Measurements from ENCODE around the gene GALNT9.
"Not testable (repeated sequence)": the region's sequence is repeated elsewhere in the genome, so short reads cannot be mapped to it uniquely, and the experiment has no call there.

The GALNT9 gene

DNA sequence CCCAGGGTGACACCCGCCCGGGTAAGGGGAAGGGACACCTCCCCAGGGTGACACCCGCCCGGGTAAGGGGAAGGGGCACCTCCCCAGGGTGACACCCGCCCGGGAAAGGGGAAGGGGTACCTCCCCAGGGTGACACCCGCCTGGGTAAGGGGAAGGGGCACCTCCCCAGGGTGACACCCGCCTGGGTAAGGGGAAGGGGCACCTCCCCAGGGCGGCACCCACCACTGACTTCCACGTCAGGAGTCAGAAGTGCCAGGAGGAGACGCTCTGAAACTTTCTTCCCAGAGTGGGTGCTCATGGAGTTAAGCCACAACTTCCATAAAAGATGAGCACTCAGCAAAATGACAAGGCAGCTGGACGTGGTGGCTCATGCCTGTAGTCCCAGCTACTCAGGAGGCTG, 109.6 kb downstream of the GALNT9 start:
- H3K36me3 ChIP-seq (ENCODE audit: control insufficient read depth in 1 of 2, insufficient read depth in 2 of 2, low read length in 2 of 2); H3K9ac ChIP-seq (ENCODE audit: low read depth in 1 of 2, low read length in 2 of 2); H3K4me1 ChIP-seq (ENCODE audit: control insufficient read depth in 1 of 2, insufficient read depth in 2 of 2, low read length in 2 of 2); H3K27me3 ChIP-seq (ENCODE audit: control insufficient read depth in 1 of 2, insufficient read depth in 2 of 2, low read length in 2 of 2); H3K4me3 ChIP-seq (ENCODE audit: low read depth in 1 of 2, low read length in 2 of 2); H3K27ac ChIP-seq (ENCODE audit: low read depth, low read length); H3K9me3 ChIP-seq (ENCODE audit: control insufficient read depth in 1 of 2, low read length in 2 of 2): not testable (repeated sequence)

DNA sequence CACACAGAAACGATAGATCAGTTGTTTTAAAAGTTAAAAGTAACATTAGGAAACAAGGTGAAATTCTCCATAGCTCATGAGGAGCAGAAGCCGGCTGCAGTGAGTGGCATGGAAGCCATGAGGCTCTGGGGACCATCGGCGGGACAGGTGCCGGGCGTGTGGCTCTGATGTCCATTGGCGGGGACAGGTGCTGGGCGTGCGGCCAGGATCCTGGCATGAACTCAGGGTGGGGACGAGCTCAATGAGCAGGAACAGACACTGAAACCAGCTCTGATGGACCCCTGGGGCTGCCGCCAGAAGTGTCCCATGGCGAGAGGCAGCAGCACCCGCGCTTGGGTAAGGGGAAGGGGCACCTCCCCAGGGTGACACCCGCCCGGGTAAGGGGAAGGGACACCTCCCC, 110.1 kb downstream of the GALNT9 start:
- H3K36me3 ChIP-seq (ENCODE audit: control insufficient read depth in 1 of 2, insufficient read depth in 2 of 2, low read length in 2 of 2), result no peaks in the 10 kb centered on the region
- peaks cover 0 to 5% of the 10 kb centered on the region in 2 donors for H3K27me3 ChIP-seq (ENCODE audit: control insufficient read depth in 1 of 2, insufficient read depth in 2 of 2, low read length in 2 of 2)
- H3K27ac ChIP-seq (ENCODE audit: low read depth, low read length), result no peak overlapping the region
- no peaks in the 10 kb centered on the region for H3K4me1 ChIP-seq (ENCODE audit: control insufficient read depth in 1 of 2, insufficient read depth in 2 of 2, low read length in 2 of 2)
- H3K9me3 ChIP-seq (ENCODE audit: control insufficient read depth in 1 of 2, low read length in 2 of 2), result no peaks in the 10 kb centered on the region
- no peak overlapping the region for H3K4me3 ChIP-seq (ENCODE audit: low read depth in 1 of 2, low read length in 2 of 2)
- H3K9ac ChIP-seq (ENCODE audit: low read depth in 1 of 2, low read length in 2 of 2), result no peak overlapping the region

DNA sequence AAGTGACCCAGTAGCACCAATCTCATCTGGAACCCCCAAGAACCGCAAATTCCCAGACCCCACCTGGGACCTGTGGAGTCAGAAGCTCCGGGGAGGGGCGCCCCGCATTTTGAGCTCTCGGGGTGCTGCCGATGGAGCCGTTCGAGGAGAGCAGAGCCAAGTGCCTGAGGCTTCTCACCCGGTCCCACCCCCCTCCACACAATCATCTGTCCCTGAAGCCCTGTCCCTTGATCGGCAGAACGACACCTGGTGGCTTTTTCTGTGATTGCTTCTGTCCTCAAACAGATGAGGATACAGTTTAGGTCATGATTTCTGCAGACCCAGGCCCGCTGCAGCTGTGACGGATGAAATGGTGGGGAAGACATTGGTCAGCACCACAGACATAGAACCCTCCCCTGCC, 110.5 kb downstream of the GALNT9 start:
- H3K9ac ChIP-seq (ENCODE audit: low read depth in 1 of 2, low read length in 2 of 2), result no peak overlapping the region
- H3K4me1 ChIP-seq (ENCODE audit: control insufficient read depth in 1 of 2, insufficient read depth in 2 of 2, low read length in 2 of 2), result no peaks in the 10 kb centered on the region
- H3K4me3 ChIP-seq (ENCODE audit: low read depth in 1 of 2, low read length in 2 of 2), result no peak overlapping the region
- peaks cover 0 to 5% of the 10 kb centered on the region in 2 donors for H3K27me3 ChIP-seq (ENCODE audit: control insufficient read depth in 1 of 2, insufficient read depth in 2 of 2, low read length in 2 of 2)
- H3K27ac ChIP-seq (ENCODE audit: low read depth, low read length), result no peak overlapping the region
- H3K9me3 ChIP-seq (ENCODE audit: control insufficient read depth in 1 of 2, low read length in 2 of 2), result no peaks in the 10 kb centered on the region
- no peaks in the 10 kb centered on the region for H3K36me3 ChIP-seq (ENCODE audit: control insufficient read depth in 1 of 2, insufficient read depth in 2 of 2, low read length in 2 of 2)

DNA sequence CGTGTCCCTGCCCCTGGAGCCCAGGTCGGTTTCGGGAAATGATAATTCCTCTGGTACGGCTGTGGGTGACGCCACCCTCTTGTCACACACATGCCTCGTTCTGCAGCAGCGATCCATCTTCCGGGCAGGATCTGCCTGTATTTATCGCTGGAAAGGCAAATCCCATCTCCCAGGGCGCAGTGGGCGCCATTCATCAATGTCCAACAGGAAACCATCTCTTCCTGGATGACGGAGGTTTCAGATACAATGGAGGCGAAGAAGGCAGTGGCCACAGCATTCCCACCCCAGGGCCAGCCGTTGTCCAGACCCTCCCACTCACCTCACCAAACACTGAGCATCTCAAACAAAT, 110.9 kb downstream of the GALNT9 start:
- H3K9ac ChIP-seq (ENCODE audit: low read depth in 1 of 2, low read length in 2 of 2), result no peak overlapping the region

DNA sequence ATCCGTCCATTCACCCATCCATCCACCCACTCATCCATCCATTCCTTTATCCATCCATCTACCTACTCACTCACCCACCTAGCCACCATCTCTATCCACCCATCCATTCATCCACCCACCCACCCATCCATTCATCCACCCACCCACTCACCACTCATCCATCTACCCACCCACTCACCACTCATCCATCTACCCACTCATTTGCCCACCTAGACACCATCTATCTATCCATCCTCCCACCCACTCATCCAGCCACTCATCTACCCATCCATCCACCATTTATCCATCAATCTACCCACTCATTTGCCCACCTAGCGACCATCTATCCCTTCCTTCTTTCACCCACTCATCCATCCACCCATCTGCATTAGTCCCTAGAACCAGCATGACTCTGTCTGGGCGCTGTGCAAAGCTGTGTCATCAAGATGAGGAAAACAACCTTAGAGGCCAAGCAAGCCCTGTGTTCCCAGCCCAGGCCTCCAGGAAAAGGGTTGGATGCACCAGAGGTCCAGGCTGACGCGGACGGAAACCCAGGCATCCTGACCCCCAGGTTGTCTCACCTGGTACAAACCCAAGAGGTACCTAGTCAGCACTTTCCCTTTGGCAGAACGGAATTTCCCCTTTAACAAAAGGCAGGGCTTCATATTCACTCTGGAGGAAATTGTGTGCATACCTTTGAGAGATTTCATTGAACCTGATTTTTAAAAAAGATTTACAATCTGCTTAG, 111.4 kb downstream of the GALNT9 start:
- H3K27ac ChIP-seq (ENCODE audit: low read depth, low read length), result no peak overlapping the region
- H3K36me3 ChIP-seq (ENCODE audit: control insufficient read depth in 1 of 2, insufficient read depth in 2 of 2, low read length in 2 of 2), result no peaks in the 10 kb centered on the region
- H3K4me1 ChIP-seq (ENCODE audit: control insufficient read depth in 1 of 2, insufficient read depth in 2 of 2, low read length in 2 of 2), result no peaks in the 10 kb centered on the region
- H3K4me3 ChIP-seq (ENCODE audit: low read depth in 1 of 2, low read length in 2 of 2), result no peak overlapping the region
- H3K27me3 ChIP-seq (ENCODE audit: control insufficient read depth in 1 of 2, insufficient read depth in 2 of 2, low read length in 2 of 2), result peaks cover 0 to 5% of the 10 kb centered on the region in 2 donors
- H3K9ac ChIP-seq (ENCODE audit: low read depth in 1 of 2, low read length in 2 of 2), result no peak overlapping the region
- H3K9me3 ChIP-seq (ENCODE audit: control insufficient read depth in 1 of 2, low read length in 2 of 2), result no peaks in the 10 kb centered on the region

More for the DNA sequence above, 110.9 kb downstream of the GALNT9 start:
- no peak overlapping the region for H3K27ac ChIP-seq (ENCODE audit: low read depth, low read length)
- H3K27me3 ChIP-seq (ENCODE audit: control insufficient read depth in 1 of 2, insufficient read depth in 2 of 2, low read length in 2 of 2), result peaks cover 0 to 5% of the 10 kb centered on the region in 2 donors
- H3K4me3 ChIP-seq (ENCODE audit: low read depth in 1 of 2, low read length in 2 of 2), result no peak overlapping the region
- no peaks in the 10 kb centered on the region for H3K4me1 ChIP-seq (ENCODE audit: control insufficient read depth in 1 of 2, insufficient read depth in 2 of 2, low read length in 2 of 2)
- no peaks in the 10 kb centered on the region for H3K36me3 ChIP-seq (ENCODE audit: control insufficient read depth in 1 of 2, insufficient read depth in 2 of 2, low read length in 2 of 2)
- H3K9me3 ChIP-seq (ENCODE audit: control insufficient read depth in 1 of 2, low read length in 2 of 2), result no peaks in the 10 kb centered on the region

DNA sequence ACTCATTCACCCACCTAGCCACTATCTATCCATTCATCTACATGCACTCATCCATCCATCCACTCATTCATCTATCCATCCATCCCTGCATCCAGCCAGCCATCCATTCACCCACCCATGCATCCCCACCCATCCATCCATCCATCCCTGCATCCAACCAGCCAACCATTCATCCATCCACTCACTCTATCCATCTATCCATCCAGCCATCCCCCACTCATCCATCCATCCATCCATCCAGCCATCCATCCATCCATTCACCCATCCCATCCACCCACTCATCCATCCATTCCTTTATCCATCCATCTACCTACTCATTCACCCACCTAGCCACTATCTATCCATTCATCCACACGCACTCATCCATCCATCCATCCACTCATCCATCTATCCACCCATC, 112.0 kb downstream of the GALNT9 start:
- H3K36me3 ChIP-seq (ENCODE audit: control insufficient read depth in 1 of 2, insufficient read depth in 2 of 2, low read length in 2 of 2), result no peaks in the 10 kb centered on the region
- no peak overlapping the region for H3K9ac ChIP-seq (ENCODE audit: low read depth in 1 of 2, low read length in 2 of 2)
- H3K27me3 ChIP-seq (ENCODE audit: control insufficient read depth in 1 of 2, insufficient read depth in 2 of 2, low read length in 2 of 2), result peaks cover 0 to 5% of the 10 kb centered on the region in 2 donors
- H3K4me1 ChIP-seq (ENCODE audit: control insufficient read depth in 1 of 2, insufficient read depth in 2 of 2, low read length in 2 of 2), result no peaks in the 10 kb centered on the region
- no peaks in the 10 kb centered on the region for H3K9me3 ChIP-seq (ENCODE audit: control insufficient read depth in 1 of 2, low read length in 2 of 2)
- H3K4me3 ChIP-seq (ENCODE audit: low read depth in 1 of 2, low read length in 2 of 2), result no peak overlapping the region
- H3K27ac ChIP-seq (ENCODE audit: low read depth, low read length), result no peak overlapping the region

- H3K27ac ChIP-seq (ENCODE audit: low read depth, low read length), result no peak overlapping the region
- no peaks in the 10 kb centered on the region for H3K4me1 ChIP-seq (ENCODE audit: control insufficient read depth in 1 of 2, insufficient read depth in 2 of 2, low read length in 2 of 2)
- H3K9me3 ChIP-seq (ENCODE audit: control insufficient read depth in 1 of 2, low read length in 2 of 2), result no peaks in the 10 kb centered on the region
- H3K9ac ChIP-seq (ENCODE audit: low read depth in 1 of 2, low read length in 2 of 2), result no peak overlapping the region
- no peak overlapping the region for H3K4me3 ChIP-seq (ENCODE audit: low read depth in 1 of 2, low read length in 2 of 2)
- H3K36me3 ChIP-seq (ENCODE audit: control insufficient read depth in 1 of 2, insufficient read depth in 2 of 2, low read length in 2 of 2), result no peaks in the 10 kb centered on the region
- peaks cover 0 to 5% of the 10 kb centered on the region in 2 donors for H3K27me3 ChIP-seq (ENCODE audit: control insufficient read depth in 1 of 2, insufficient read depth in 2 of 2, low read length in 2 of 2)
Observed at GRCh38 chr12:132216354-132216987, 112.9 kb downstream of the GALNT9 start.

GRCh38 chr12:132215299-132215989, 113.9 kb downstream of the GALNT9 start:
- no peaks in the 10 kb centered on the region for H3K9me3 ChIP-seq (ENCODE audit: control insufficient read depth in 1 of 2, low read length in 2 of 2)
- no peaks in the 10 kb centered on the region for H3K4me1 ChIP-seq (ENCODE audit: control insufficient read depth in 1 of 2, insufficient read depth in 2 of 2, low read length in 2 of 2)
- no peak overlapping the region for H3K27ac ChIP-seq (ENCODE audit: low read depth, low read length)
- H3K27me3 ChIP-seq (ENCODE audit: control insufficient read depth in 1 of 2, insufficient read depth in 2 of 2, low read length in 2 of 2), result peaks cover 0 to 5% of the 10 kb centered on the region in 2 donors
- no peak overlapping the region for H3K9ac ChIP-seq (ENCODE audit: low read depth in 1 of 2, low read length in 2 of 2)
- no peak overlapping the region for H3K4me3 ChIP-seq (ENCODE audit: low read depth in 1 of 2, low read length in 2 of 2)
- no peaks in the 10 kb centered on the region for H3K36me3 ChIP-seq (ENCODE audit: control insufficient read depth in 1 of 2, insufficient read depth in 2 of 2, low read length in 2 of 2)

GRCh38 chr12:132214891-132215290, 114.5 kb downstream of the GALNT9 start:
- peaks cover 0 to 5% of the 10 kb centered on the region in 2 donors for H3K27me3 ChIP-seq (ENCODE audit: control insufficient read depth in 1 of 2, insufficient read depth in 2 of 2, low read length in 2 of 2)
- no peak overlapping the region for H3K9ac ChIP-seq (ENCODE audit: low read depth in 1 of 2, low read length in 2 of 2)
- H3K9me3 ChIP-seq (ENCODE audit: control insufficient read depth in 1 of 2, low read length in 2 of 2), result no peaks in the 10 kb centered on the region
- no peak overlapping the region for H3K4me3 ChIP-seq (ENCODE audit: low read depth in 1 of 2, low read length in 2 of 2)
- no peak overlapping the region for H3K27ac ChIP-seq (ENCODE audit: low read depth, low read length)
- no peaks in the 10 kb centered on the region for H3K36me3 ChIP-seq (ENCODE audit: control insufficient read depth in 1 of 2, insufficient read depth in 2 of 2, low read length in 2 of 2)
- no peaks in the 10 kb centered on the region for H3K4me1 ChIP-seq (ENCODE audit: control insufficient read depth in 1 of 2, insufficient read depth in 2 of 2, low read length in 2 of 2)

DNA sequence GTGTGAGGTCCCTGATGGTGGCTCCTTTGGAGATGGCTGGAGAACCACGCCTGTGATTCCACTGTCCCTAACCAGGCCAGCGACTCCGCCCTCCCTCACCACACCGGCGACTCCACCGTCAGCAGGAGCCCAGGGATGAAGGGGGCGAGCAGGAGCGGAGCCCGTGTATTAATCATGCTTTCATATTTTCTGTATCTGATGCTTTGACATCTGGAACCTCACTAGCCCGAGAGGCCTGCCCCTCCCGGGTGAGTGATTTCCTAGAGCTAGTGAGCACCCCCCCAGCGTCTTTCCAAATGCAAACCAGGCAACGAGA, 115.3 kb downstream of the GALNT9 start:
- Histone ChIP-seq H3K4me1 (ENCODE audit: control insufficient read depth in 1 of 2, insufficient read depth in 2 of 2, low read length in 2 of 2) (no peaks in the 10 kb centered on the region), H3K27ac (ENCODE audit: low read depth, low read length) (no peak overlapping the region), H3K36me3 (ENCODE audit: control insufficient read depth in 1 of 2, insufficient read depth in 2 of 2, low read length in 2 of 2) (no peaks in the 10 kb centered on the region), H3K9me3 (ENCODE audit: control insufficient read depth in 1 of 2, low read length in 2 of 2) (no peaks in the 10 kb centered on the region), H3K9ac (ENCODE audit: low read depth in 1 of 2, low read length in 2 of 2) (no peak overlapping the region), H3K4me3 (ENCODE audit: low read depth in 1 of 2, low read length in 2 of 2) (no peak overlapping the region), H3K27me3 (ENCODE audit: control insufficient read depth in 1 of 2, insufficient read depth in 2 of 2, low read length in 2 of 2) (peaks cover 0 to 2% of the 10 kb centered on the region in 2 donors)

Measured in duodenal mucosa (tissue), 2 donors.